HepG2 (cell line): Measurements from ENCODE around the gene BCAS3. TPM values are rescaled to one million over a fixed set of nuclear protein-coding genes. Genes with fewer than 3 reads are reported as not detected.
A peak's percentile ranks its signal among the peaks of the same experiment; 100 is the strongest.

Experiments used
- ELK4 ChIP-seq: sonication (generic); formaldehyde crosslinking; IDR thresholded peaks from 2 replicates; pipeline ENCODE4 v1.9.0; 2021; ENCODE audit warnings: missing genetic modification reagents, borderline replicate concordance
- FOXK2 ChIP-seq: fragments of 450-650 bp; IDR thresholded peaks from 2 replicates; pipeline ENCODE4 v1.6.1; 2016
- HIC2 ChIP-seq: sonication (generic); formaldehyde crosslinking; IDR thresholded peaks from 2 replicates; pipeline ENCODE4 v1.9.0; 2022; ENCODE audit warnings: low read depth, missing genetic modification reagents
- HOXA9 ChIP-seq: sonication (generic); formaldehyde crosslinking; IDR thresholded peaks from 2 replicates; pipeline ENCODE4 v1.8.1; 2022; ENCODE audit warnings: missing genetic modification reagents, mild to moderate bottlenecking, moderate library complexity, borderline replicate concordance
- KAT2B ChIP-seq: fragments of 150-350 bp; IDR thresholded peaks from 2 replicates; pipeline ENCODE4 v1.6.1; 2014; ENCODE audit warnings: low read depth, low read length, borderline replicate concordance
- KAT7 ChIP-seq: IDR thresholded peaks from 2 replicates; pipeline ENCODE4 v1.6.1; 2018; ENCODE audit warnings: borderline replicate concordance, missing compliant biosample characterization
- KLF13 ChIP-seq: sonication (generic); formaldehyde crosslinking; IDR thresholded peaks from 2 replicates; pipeline ENCODE4 v1.4.0; 2020; ENCODE audit warnings: mild to moderate bottlenecking, missing genetic modification reagents
- NONO ChIP-seq, 2 experiments: fragments of 450-650 bp in 1 of 2; sonication (generic) in 1 of 2; formaldehyde crosslinking in 1 of 2; IDR thresholded peaks in 1 of 2; conservative IDR thresholded peaks in 1 of 2; 2 replicates each; pipeline versions ENCODE4 v1.6.1 to v1.8.0; 2017 to 2022; ENCODE audit warnings: mild to moderate bottlenecking in 1 of 2, missing genetic modification reagents in 1 of 2, moderate library complexity in 1 of 2
- NR1H2 ChIP-seq: sonication (generic); formaldehyde crosslinking; IDR thresholded peaks from 2 replicates; pipeline ENCODE4 v1.8.1; 2022; ENCODE audit warnings: low read depth, missing genetic modification reagents, borderline replicate concordance
- PRDM10 ChIP-seq: sonication (generic); formaldehyde crosslinking; IDR thresholded peaks from 2 replicates; pipeline ENCODE4 v1.4.0; 2020; ENCODE audit warnings: low read depth, missing genetic modification reagents
- SMARCC2 ChIP-seq: fragments of 450-650 bp; IDR thresholded peaks from 2 replicates; pipeline ENCODE4 v1.6.1; 2017; ENCODE audit warnings: antibody characterized with exemption, mild to moderate bottlenecking
- SRSF1 ChIP-seq: fragments of 200-400 bp; formaldehyde crosslinking; optimal IDR thresholded peaks from 2 replicates; pipeline ENCODE3; 2017; ENCODE audit warnings: mild to moderate bottlenecking, low read depth, low read length, moderate library complexity
- ZFP41 ChIP-seq: sonication (generic); formaldehyde crosslinking; IDR thresholded peaks from 2 replicates; pipeline ENCODE4 v1.4.0; 2020; ENCODE audit warnings: mild to moderate bottlenecking, missing genetic modification reagents, borderline replicate concordance
- ZKSCAN5 ChIP-seq: sonication (generic); formaldehyde crosslinking; IDR thresholded peaks from 2 replicates; pipeline ENCODE4 v1.5.1; 2020; ENCODE audit warnings: mild to moderate bottlenecking, missing genetic modification reagents
- ZNF224 ChIP-seq: sonication (generic); formaldehyde crosslinking; IDR thresholded peaks from 2 replicates; pipeline ENCODE4 v1.5.0; 2020; ENCODE audit warnings: mild to moderate bottlenecking, missing genetic modification reagents
- ZNF230 ChIP-seq: sonication (generic); formaldehyde crosslinking; IDR thresholded peaks from 2 replicates; pipeline ENCODE4 v1.4.0; 2020; ENCODE audit warnings: mild to moderate bottlenecking, missing genetic modification reagents
- ZNF550 ChIP-seq: sonication (generic); formaldehyde crosslinking; IDR thresholded peaks from 2 replicates; pipeline ENCODE4 v1.4.0; 2020; ENCODE audit warnings: mild to moderate bottlenecking, missing genetic modification reagents, borderline replicate concordance
- ZNF577 ChIP-seq: sonication (generic); formaldehyde crosslinking; IDR thresholded peaks from 2 replicates; pipeline ENCODE4 v1.4.0; 2020; ENCODE audit warnings: mild to moderate bottlenecking, low read depth, missing genetic modification reagents, borderline replicate concordance
- ZNF629 ChIP-seq: sonication (generic); formaldehyde crosslinking; conservative IDR thresholded peaks from 2 replicates; pipeline ENCODE4 v1.5.0; 2020; ENCODE audit warnings: missing genetic modification reagents
- ZNF652 ChIP-seq: IDR thresholded peaks from 2 replicates; pipeline ENCODE4 v1.6.1; 2016; ENCODE audit warnings: low read depth, borderline replicate concordance
- ZNF746 ChIP-seq: sonication (generic); formaldehyde crosslinking; IDR thresholded peaks from 2 replicates; pipeline ENCODE4 v1.8.0; 2022; ENCODE audit warnings: mild to moderate bottlenecking, missing genetic modification reagents
- ZNF766 ChIP-seq: sonication (generic); formaldehyde crosslinking; IDR thresholded peaks from 2 replicates; pipeline ENCODE4 v1.5.0; 2020; ENCODE audit warnings: missing genetic modification reagents, borderline replicate concordance
- polyA plus RNA-seq, 8 experiments: library from polyadenylated mRNA; depleted of rRNA in 3 of 8; stranded (reverse) in 7 of 8; unstranded in 1 of 8; fragments of >200 nt; fragmentation: Illumina TruSeq in 4 of 8; extraction: Trizol in 4 of 8; gene quantifications; 2 replicates each; pipeline versions ENCODE4 v1.2.1 to v1.2.3, GENCODE V29; 2011 to 2016; ENCODE audit warnings: low read depth in 4 of 8, missing spikeins in 1 of 8, mixed read lengths in 1 of 8; ENCODE audit not compliant: insufficient read depth in 1 of 8
- total RNA-seq, 5 experiments: library from RNA; depleted of rRNA; stranded (reverse); fragments of >200 nt; fragmentation: Illumina TruSeq; extraction: Trizol; gene quantifications; 2 replicates each; pipeline ENCODE4 v1.2.3, GENCODE V29; 2016; ENCODE audit warnings: low read depth in 1 of 5

Gene BCAS3
- total and polyA plus RNA-seq, 2 of the 13 experiments (the other 11 are each of a cell fraction or from before 2014, with no cell fraction given) = 10.7 to 11.2 TPM

- TF ChIP-seq ZNF224 (CRISPR knock-in tag) (peak; percentile 60), ZNF629 (peak; percentile 83), FOXK2 (0 out of 2 replicates have a peak, but pooled peaks have one; percentile 16), KAT7 (CRISPR knock-in tag) (no peak), SRSF1 (no peak), ZNF766 (CRISPR knock-in tag) (no peak), ZKSCAN5 (no peak), SMARCC2 (peak; percentile 84; the same call in 1 of the 2 replicates), PRDM10 (CRISPR knock-in tag) (peak; percentile 62; the same call in 1 of the 2 replicates), NONO (IDR thresholded peaks at IDR 0.05) (no peak), NONO (CRISPR knock-in tag; conservative IDR thresholded peaks at IDR 0.05) (peak; percentile 89), ZNF746 (peak; percentile 66; the same call in 1 of the 2 replicates), NR1H2 (CRISPR knock-in tag) (no peak), HIC2 (CRISPR knock-in tag) (peak; percentile 78), KLF13 (CRISPR knock-in tag) (no peak), ZNF577 (CRISPR knock-in tag) (no peak), ELK4 (CRISPR knock-in tag) (no peak), HOXA9 (CRISPR knock-in tag) (no peak), ZFP41 (CRISPR knock-in tag) (no peak; the same call in 1 of the 2 replicates), ZNF652 (CRISPR knock-in tag) (peak; percentile 61; the same call in 1 of the 2 replicates), KAT2B (no peak), ZNF550 (no peak), ZNF230 (CRISPR knock-in tag) (no peak)
These were observed 658.4 kb downstream of the BCAS3 start (continued) for GRCh38 chr17:61335845-61336655.
